ENCODE results near the gene CTTNBP2NL.
"Not testable (repeated sequence)": the region's sequence is repeated elsewhere in the genome, so short reads cannot be mapped to it uniquely, and the experiment has no call there.

Gene CTTNBP2NL

GRCh38 chr1:112386024-112386723 is 9.8 kb upstream of the CTTNBP2NL start:
- no peak for DNase-seq (ENCODE audit: low spot score)

- no peak for DNase-seq (ENCODE audit: low spot score)
Measured at GRCh38 chr1:112386731-112387346, 9.2 kb upstream of the CTTNBP2NL start.

- no peak for DNase-seq (ENCODE audit: low spot score)
Measured at GRCh38 chr1:112387807-112388206, 8.2 kb upstream of the CTTNBP2NL start.

- peak; percentile 22 for DNase-seq (ENCODE audit: low spot score)
Measured at GRCh38 chr1:112388436-112388835, 7.6 kb upstream of the CTTNBP2NL start.

DNA sequence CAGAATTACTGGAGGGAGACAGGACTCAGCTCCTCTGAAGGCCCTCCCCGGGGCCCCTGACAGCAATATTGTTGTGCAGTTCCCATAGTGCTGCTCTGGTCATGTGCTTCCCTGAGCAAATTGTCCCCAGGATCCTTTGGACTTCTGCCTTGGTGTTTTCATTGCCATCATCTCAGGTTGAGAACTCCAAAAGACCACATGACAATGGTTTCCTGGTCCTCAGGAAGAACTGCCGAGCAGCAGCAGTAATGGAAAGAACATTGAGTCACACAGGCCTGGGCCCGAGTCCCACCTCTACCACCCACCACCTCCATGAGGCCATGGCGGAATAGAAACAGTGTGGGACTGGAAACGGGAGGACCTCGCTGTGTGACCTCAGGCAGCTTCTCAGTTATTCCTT is 6.3 kb upstream of the CTTNBP2NL start:
- DNase-seq (ENCODE audit: low spot score) = no peak

- not testable (repeated sequence) for DNase-seq (ENCODE audit: low spot score)
Measured at GRCh38 chr1:112390335-112390734, 5.7 kb upstream of the CTTNBP2NL start.

DNA sequence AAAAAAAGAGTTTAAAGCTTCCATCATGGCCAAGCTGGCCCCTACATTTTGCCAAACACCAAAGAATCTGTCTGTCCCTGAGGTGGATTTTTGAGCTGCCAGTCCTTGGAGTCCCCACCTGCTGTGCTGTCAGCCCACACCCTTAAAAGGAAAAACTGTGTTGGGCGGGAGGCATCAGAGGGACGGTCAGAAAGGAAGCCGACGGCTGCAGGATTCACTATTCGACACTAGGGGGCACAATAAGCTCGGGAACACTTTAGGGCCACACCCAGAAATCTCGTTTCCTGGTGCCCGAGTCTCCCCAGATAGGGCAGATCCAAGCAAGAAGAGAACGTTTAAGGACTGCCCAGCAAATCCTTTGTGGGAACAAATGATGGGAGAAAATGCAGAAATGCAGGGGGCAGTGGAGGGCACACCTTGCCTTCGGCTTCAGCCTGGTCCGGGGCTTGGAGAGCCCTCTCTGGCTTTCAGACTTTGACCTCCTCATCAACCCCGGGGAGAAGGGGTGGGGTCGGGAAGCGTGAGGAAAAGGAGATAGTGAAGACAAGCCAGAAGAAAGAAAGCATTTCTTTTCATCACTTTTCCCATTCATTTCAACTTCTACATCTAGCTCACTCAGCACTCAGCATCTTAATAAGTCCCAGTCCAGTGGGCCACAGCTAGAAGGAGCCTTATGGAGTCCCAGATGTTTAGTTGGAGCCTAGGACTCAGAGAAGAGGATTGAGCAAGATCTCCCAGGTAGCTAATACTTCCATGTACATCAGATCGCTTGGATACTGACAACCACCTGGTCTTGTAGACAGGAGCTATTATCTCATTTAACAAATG is 5.0 kb upstream of the CTTNBP2NL start:
- peak; percentile 91 for DNase-seq (ENCODE audit: low spot score)

- no peak for DNase-seq (ENCODE audit: low spot score)
Measured at GRCh38 chr1:112391603-112391940, 4.4 kb upstream of the CTTNBP2NL start.

- peak; percentile 21 for DNase-seq (ENCODE audit: low spot score)
Measured at GRCh38 chr1:112393631-112393974, 2.4 kb upstream of the CTTNBP2NL start.

DNA sequence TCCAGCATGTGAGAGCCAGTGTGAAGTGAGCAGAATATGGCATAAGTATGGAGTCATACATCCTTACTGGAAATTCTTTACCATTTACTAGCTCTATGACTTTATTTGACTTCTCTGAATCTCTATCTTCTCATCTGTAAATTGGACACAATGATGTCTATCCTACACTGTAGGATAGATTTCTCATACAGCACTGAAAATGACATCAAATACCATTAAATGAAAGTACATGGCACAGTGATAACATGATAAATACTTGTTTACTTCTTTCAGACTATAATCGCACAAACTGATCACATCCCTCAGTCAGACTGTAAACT is 1.3 kb upstream of the CTTNBP2NL start:
- DNase-seq (ENCODE audit: low spot score) = no peak

DNA sequence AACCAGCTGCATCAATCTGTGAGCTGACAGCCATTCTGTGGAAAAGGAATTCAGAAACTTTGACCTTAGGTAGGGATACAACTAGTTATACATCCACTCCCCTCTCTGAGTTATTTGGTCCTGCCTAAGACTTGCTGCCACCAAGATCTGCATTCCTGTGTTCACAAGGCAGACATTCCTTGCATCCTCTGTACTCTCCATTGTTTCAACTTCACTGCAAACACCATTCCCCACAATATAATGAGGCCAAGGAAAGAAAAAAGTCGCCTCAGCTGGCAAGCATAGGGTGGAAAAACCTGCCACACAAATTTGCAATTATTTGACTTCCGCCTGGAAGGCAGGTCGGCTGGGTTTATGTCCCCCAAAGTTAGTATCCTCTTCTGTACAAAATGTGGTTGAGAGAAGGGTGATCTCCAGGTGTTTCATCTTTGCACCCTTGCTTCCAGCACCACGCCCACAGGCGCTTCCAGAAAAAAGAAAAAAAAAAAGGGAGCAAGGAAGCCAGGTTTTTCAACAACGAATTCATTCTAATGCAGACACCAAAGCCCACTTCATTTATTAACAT is 676 bp upstream of the CTTNBP2NL start:
- no peak for DNase-seq (ENCODE audit: low spot score)

GRCh38 chr1:112396653-112397471 is 848 bp downstream of the CTTNBP2NL start:
- peak; percentile 14 for DNase-seq (ENCODE audit: low spot score)

- DNase-seq (ENCODE audit: low spot score) = no peak
Measured at GRCh38 chr1:112397841-112398240, 1.8 kb downstream of the CTTNBP2NL start.

DNA sequence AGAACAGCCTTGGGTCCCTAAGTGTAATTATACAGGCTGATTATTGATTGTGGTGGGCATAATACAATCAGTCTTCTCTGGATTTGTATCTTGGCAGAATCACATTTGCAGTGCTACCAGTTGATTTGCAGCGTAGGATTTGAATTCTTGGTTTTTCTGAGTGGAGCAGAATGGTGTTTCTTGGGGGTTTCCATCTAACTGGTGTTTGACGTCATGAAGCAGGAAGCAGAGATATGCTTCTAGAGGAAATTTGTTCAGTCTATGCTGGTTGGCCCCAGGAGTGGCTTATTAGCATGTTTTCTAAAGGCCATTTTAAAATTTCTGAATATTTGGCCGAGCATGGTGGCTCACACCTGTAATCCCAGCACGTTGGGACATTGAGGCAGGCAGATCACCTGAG is 3.4 kb downstream of the CTTNBP2NL start:
- DNase-seq (ENCODE audit: low spot score) = no peak

DNA sequence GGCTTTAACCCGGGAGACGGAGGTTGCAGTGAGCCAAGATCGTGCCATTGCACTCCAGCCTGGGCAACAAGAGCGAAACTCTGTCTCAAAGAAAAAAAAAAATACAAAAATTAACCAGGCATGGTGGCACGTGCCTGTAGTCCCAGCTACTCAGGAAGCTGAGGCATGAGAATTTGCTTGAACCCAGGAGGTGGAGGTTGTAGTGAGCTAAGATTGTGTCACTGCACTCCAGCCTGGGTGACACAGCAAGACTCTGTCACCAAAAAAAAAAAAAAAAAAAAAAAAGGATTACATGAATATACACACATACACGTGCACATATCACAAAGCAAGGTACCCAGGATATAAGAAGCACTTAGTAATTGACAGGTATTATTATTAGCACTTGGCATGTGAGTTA is 4.7 kb downstream of the CTTNBP2NL start:
- DNase-seq (ENCODE audit: low spot score) = not testable (repeated sequence)

GRCh38 chr1:112402682-112403643 is 6.9 kb downstream of the CTTNBP2NL start:
- no peak for DNase-seq (ENCODE audit: low spot score)

DNA sequence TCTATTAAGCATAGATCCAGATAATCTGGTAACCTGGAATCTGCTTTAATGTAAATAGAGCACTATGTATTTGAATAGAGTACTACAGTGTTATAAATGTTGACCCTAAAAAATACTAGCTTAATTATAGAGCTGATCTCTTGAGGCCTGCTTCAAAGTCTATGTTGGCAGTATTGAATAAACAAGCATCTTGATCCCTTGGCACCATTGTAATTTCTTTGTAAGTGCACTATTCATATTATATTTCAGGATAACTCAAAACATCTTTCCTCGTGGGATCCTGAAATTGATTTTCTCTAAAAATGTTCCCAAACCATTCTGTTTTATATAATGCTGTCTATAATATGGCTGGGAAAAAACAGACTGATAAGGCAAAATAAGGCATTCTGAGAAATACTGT is 10.8 kb downstream of the CTTNBP2NL start:
- no peak for DNase-seq (ENCODE audit: low spot score)

DNA sequence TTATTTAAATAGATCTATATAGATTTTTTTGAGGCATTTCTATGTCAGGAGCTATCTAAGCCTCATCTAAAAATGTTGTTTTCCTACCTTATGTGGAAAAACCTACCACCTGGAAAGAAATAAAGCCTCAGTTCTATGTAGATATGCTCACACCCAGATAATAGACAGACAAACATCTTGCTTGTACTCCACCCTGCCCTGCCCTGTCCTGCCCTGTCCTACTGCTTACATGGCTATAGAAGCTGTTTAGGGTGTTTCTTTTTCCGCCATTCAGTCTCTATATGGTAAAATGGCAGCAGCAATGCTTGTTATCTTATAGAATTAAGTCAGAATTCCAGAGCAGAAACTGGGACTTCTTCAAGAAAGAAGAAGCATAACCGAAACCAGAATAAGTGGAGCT is 13.4 kb downstream of the CTTNBP2NL start:
- DNase-seq (ENCODE audit: low spot score) = no peak

GRCh38 chr1:112410673-112411072 is 14.7 kb downstream of the CTTNBP2NL start:
- no peak for DNase-seq (ENCODE audit: low spot score)

DNA sequence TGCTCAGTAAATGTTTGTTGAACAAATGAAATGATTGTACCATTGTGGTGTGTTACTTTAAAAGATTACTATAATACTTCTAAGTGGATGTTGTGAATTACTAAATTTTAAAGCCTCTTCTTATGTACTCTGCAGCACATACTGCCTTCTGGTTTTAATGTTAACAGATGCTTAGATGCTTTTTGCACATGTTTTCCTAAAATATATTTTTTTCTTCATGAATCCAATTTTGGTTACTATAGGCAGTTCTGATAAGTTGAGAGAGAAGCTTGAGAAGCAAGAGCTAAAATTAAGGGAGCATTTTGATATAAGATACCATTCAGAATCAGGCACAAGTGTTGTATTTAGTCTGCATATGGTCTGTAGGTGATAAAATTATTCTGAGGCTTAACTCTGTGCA is 21.3 kb downstream of the CTTNBP2NL start:
- DNase-seq (ENCODE audit: low spot score) = no peak
